Activated CD8-positive, alpha-beta T cell treated with anti-CD3 and anti-CD28 coated beads for 36 hours (primary cell): ENCODE measurements around the gene BIRC5. TPM values are rescaled to one million over a fixed set of nuclear protein-coding genes. Genes with fewer than 3 reads are reported as not detected.

Experiments used
- ATAC-seq: fragments of 200-7000 bp; cut with Tn5 transposase; one replicate; pipeline ENCODE4 v1.10.0; 2021; ENCODE audit warnings: mild to moderate bottlenecking, moderate library complexity
- CTCF ChIA-PET: fragments of 350-600 bp; sonication (Branson Sonifier 250); formaldehyde crosslinking; loops from one replicate; lab custom pipeline; 2021; ENCODE audit warnings: antibody characterized with exemption; lab: Charles Lee
- POLR2A ChIA-PET: fragments of 350-600 bp; sonication (Branson Sonifier 250); formaldehyde crosslinking; loops from one replicate; lab custom pipeline; 2021; ENCODE audit warnings: antibody characterized with exemption; lab: Charles Lee
- DNase-seq: peaks from one replicate; pipeline ENCODE4 v3.0.0-alpha.2; 2020
- H3K27ac Mint-ChIP-seq: one replicate; pipeline ENCODE4 v1.8.0; 2021; ENCODE audit warnings: mild to moderate bottlenecking, mixed read lengths
- H3K27me3 Mint-ChIP-seq: one replicate; pipeline ENCODE4 v1.8.0; 2021; ENCODE audit warnings: mixed read lengths
- H3K36me3 Mint-ChIP-seq: one replicate; pipeline ENCODE4 v1.8.0; 2021; ENCODE audit warnings: low read depth, mixed read lengths
- H3K4me1 Mint-ChIP-seq: one replicate; pipeline ENCODE4 v1.8.0; 2021; ENCODE audit warnings: low read depth, mixed read lengths
- H3K4me3 Mint-ChIP-seq: one replicate; pipeline ENCODE4 v1.8.0; 2021; ENCODE audit warnings: mild to moderate bottlenecking, moderate library complexity, mixed read lengths
- H3K9me3 Mint-ChIP-seq: one replicate; pipeline ENCODE4 v1.8.0; 2021; ENCODE audit warnings: mixed read lengths
- CTCF ChIP-seq: fragments of 200-600 bp; IDR thresholded peaks from one replicate; pipeline ENCODE4 v1.8.0; 2022; ENCODE audit warnings: antibody characterized with exemption, mild to moderate bottlenecking
- intact Hi-C: fragments of 100-400 bp; cut with micrococcal nuclease; formaldehyde crosslinking; loops from one replicate; pipeline ENCODE4 v1.10.0; 2022
- total RNA-seq, 2 experiments: library from RNA; stranded (reverse); gene quantifications; one replicate each; pipeline ENCODE4 v1.2.3, GENCODE V29; 2021

BIRC5 gene
- total RNA-seq, 2 experiments from 2014 or later, result 90.6 to 93.7 TPM

- ATAC-seq, result no peak
- POLR2A ChIA-PET, result no interaction called here
- CTCF ChIA-PET, result no interaction called here
- no peak for TF ChIP-seq CTCF
- H3K9me3 Mint-ChIP-seq, result no peaks in the 10 kb centered on the region
- H3K27me3 Mint-ChIP-seq, result no peaks in the 10 kb centered on the region
- no peak for DNase-seq
- H3K36me3 Mint-ChIP-seq, result no peaks in the 10 kb centered on the region
- no peak overlapping the region for H3K4me3 Mint-ChIP-seq
- H3K4me1 Mint-ChIP-seq, result peaks cover 20% of the 10 kb centered on the region
- intact Hi-C loops, result no loop called here
- H3K27ac Mint-ChIP-seq, result no peak overlapping the region
These were observed 54.3 kb downstream of the BIRC5 start for GRCh38 chr17:78268191-78268874.

DNA sequence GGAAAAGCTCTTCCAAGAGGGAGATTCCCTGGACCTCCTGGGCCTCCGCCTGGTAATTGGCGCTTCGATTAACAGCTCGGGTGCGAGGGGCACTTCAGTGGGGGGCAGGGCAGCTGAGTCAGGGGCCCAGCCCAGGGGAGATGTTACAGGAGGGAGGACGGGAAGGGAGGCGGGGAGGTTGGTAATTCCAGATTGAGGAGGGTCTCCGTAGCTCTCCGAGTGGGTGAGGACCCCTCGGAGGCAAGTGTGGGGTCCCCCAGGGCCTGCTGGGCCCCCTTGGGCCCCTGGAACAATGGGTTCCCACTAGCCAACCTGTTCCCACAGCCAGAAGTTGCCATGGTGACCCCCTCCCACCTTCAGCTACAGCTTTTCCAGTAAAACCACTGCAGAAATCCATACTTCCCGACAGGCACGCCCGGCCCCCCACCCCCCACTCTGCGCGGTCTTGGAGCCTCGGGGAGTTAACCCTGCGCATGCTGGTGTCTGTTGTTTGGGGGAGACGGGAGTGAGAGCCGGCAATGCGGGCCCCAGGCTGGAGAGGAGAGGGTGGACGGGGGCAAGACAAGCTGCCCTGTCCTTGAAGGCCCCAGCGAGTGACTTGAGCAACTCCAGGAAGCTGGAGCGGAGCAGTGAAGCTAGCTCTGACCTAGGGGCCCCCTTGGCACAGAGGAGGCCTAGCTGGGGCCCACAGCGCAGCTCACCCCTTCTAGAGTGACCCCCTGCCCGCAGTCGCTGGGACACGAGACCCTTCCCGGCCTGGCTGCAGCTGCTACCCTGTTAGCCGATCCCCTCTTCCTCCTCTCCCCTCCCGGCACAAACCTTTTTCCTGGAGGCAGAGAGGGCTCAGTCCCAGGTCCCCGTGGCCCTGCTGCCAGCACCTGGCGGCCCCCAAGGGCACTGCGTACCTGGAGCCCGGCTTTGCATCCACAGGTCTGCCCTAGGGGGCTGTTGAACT is 55.2 kb downstream of the BIRC5 start:
- ATAC-seq (no peak), DNase-seq (no peak)
- H3K9me3 Mint-ChIP-seq, result no peaks in the 10 kb centered on the region
- CTCF ChIA-PET, result interaction anchor here (1.1 kb wide), 1 partner anchor 18 kb away, joined by 3 read pairs; no protein-coding TSS in a partner anchor
- no peak overlapping the region for H3K4me3 Mint-ChIP-seq
- H3K27me3 Mint-ChIP-seq, result no peaks in the 10 kb centered on the region
- intact Hi-C loops, result no loop called here
- TF ChIP-seq CTCF, result no peak
- H3K4me1 Mint-ChIP-seq, result peaks cover 19% of the 10 kb centered on the region
- POLR2A ChIA-PET, result interaction anchor here (0.8 kb wide), 1 partner anchor 15 kb away, joined by 3 read pairs; no protein-coding TSS in a partner anchor
- no peaks in the 10 kb centered on the region for H3K36me3 Mint-ChIP-seq
- H3K27ac Mint-ChIP-seq, result no peak overlapping the region

DNA sequence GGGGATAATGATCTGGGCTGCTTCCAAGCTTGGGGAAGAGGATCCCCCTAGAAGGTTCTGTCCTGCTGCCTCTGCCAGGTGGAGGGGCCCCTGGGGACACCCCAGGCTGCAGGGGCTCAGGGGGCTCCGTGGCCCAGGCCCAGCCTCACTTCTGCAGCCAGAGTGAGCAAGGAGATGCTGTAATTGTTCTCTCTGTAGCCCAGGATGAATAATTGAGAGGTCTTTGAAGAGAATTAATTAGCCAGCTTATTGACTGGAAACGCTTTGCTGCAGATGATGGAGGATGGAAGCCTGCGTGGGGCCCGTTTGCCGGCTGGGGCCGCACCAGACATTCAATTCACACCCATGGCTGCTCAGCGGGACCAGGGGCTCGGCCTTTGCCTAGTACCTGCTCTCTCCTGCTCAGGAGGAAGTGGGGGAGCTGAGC is 55.9 kb downstream of the BIRC5 start:
- no peak for ATAC-seq
- Mint-ChIP-seq H3K27me3 (no peaks in the 10 kb centered on the region), H3K4me3 (no peak overlapping the region), H3K4me1 (peaks cover 19% of the 10 kb centered on the region), H3K36me3 (no peaks in the 10 kb centered on the region), H3K9me3 (no peaks in the 10 kb centered on the region), H3K27ac (no peak overlapping the region)
- no peak for DNase-seq
- no peak for TF ChIP-seq CTCF
- intact Hi-C loops, result no loop called here
- ChIA-PET CTCF (interaction anchor here (1.1 to 1.6 kb wide), 2 partner anchors 19 to 152 kb away, joined by 3 read pairs; no protein-coding TSS in a partner anchor), POLR2A (interaction anchor here (0.8 to 2.4 kb wide), 3 partner anchors 8 to 15 kb away, joined by 3 to 9 read pairs (median 4); no protein-coding TSS in a partner anchor)

DNA sequence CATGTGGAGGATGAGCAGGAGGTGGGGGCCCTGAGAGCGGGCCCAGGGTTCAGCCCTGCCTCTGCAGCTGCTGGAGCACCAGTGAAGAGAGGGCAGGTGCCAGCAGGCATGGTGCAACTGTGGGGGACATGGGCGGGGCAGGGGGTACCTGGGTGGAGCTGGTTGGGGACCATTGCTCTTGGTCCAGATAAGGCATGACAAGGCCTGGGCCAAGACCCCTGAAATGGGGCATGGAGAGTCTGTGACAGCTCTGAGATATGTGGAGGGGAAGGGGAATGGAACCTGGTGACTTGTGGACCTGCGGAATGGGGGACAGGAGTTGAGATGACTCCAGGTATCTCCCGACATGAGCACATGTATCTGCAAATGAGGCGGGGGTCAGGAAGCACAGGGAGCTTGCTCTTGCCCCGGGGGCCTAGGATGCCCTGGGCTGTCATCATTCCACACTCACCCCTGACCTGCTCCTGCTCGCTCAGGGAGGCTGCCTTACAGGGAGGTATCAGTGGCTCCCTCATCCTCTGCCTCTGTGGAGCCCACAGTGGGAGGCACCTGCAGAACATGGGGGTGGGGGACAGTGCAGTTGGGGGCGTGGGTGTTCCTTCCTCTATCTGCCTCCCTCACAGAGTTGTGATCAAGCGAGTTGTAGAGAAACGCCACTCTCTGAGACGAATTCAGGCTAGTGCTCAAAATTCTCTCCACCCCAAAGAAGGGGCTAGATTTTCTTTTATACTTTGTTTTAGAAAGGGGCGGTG is 57.5 kb downstream of the BIRC5 start:
- ChIA-PET POLR2A (interaction anchor here (0.9 to 2.4 kb wide), 4 partner anchors 10 to 72 kb away, joined by 3 to 9 read pairs (median 4); no protein-coding TSS in a partner anchor), CTCF (interaction anchor here (1.6 kb wide), 1 partner anchor 150 kb away, joined by 3 read pairs; no protein-coding TSS in a partner anchor)
- intact Hi-C loops, result no loop called here
- Mint-ChIP-seq H3K27me3 (no peaks in the 10 kb centered on the region), H3K27ac (peak overlapping the region; percentile 36), H3K9me3 (no peaks in the 10 kb centered on the region), H3K36me3 (no peaks in the 10 kb centered on the region), H3K4me3 (no peak overlapping the region), H3K4me1 (peaks cover 24% of the 10 kb centered on the region)
- ATAC-seq, result no peak
- no peak for TF ChIP-seq CTCF
- DNase-seq, result no peak
